ENCODE measurements around the gene FIZ1.

The FIZ1 gene

DNA sequence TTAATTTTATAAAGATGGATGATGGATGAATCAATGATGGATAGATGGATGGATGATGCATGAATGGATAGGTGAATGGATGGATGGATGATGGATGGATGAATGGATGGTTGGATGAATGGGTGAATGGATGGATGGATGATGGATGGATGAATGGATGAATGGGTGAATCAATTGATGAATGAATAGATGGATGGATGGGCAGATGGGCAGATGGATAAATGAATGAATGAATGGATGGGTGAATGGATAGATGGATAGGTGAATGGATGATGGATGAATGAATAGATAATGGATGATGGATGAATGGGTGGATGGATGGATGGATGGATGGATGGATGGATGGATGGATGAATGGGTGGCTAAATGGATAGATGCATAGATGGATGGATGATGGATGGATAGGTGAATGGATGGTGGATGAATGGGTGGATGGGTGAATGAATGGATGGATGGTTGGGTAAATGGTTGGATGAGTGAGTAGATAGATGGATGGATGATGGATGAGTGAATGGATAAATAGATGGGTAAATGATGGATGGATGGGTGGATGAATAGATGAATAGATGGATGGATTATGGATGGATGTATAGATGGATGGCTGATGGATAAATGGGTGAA, 31.5 kb downstream of the FIZ1 start:
- DNase-seq = no peak

GRCh38 chr19:55566823-55567222, 32.5 kb downstream of the FIZ1 start:
- DNase-seq = no peak

DNA sequence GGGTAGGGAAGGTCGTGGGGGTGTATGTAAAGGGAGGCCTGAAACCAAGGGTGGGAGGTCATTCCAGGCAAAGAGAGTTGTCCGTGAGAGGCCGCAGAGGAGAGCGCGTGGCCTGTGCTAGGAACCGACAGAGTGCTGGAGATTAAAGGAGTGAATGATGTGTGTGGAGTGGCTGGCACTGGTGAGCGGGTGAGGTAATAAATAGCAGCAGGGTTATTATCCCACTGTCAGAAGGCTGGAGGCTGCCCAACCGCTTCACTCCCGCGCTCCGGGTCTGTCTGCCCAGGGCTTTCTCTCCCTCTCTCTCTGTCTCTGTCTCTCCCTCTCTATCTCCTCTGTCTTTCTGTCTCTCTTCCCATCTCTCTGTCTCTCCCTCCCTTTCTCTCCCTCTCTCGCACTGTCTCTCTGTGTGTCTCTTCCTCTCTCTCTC, 36.0 kb downstream of the FIZ1 start:
- DNase-seq = peak; percentile 27

DNA sequence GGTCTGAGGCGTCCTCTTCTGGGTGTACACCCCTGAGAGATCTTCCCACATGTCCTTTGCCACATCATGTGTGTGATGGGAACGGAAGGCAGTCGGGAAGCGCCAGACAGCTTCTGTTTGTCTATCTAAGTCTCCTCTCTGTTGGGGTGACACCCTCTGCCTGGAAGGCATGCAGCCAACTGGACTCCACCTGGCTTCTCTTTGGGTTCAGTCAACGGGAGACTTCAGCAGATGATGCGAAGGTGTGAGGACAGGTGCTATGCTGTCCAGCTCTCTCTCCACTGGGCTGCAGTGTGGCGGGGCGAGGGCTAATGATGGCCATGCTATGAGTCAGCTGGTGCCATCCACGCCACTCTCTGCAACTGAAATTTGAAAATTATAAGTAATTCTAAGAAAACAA, 39.6 kb downstream of the FIZ1 start:
- no peak for DNase-seq

DNA sequence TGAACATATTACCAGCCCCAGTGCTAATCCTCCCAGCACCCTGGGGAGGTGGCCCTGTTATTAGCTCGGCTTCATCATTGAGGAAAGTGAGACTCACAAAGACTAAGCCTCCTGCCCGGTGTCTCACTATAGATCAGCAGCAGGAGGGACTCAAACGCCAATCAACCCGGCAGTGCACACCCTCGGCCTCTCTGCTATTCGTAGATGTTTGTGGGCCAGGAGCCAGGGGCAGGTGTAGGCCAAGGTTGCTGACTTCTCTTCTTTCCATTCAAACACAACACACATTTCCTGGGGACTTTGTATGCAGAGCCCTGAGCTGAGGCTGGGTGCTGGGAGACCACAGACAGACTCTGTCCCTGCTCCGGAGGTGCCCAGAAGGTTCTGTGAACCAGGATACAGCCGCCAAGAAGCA, 44.6 kb downstream of the FIZ1 start:
- no peak for DNase-seq

- no peak for DNase-seq
Observed at GRCh38 chr19:55554302-55554701, 45.0 kb downstream of the FIZ1 start.

- DNase-seq = no peak
Observed at GRCh38 chr19:55553217-55554182, 45.8 kb downstream of the FIZ1 start.

GRCh38 chr19:55552620-55553019, 46.7 kb downstream of the FIZ1 start:
- no peak for DNase-seq

DNA sequence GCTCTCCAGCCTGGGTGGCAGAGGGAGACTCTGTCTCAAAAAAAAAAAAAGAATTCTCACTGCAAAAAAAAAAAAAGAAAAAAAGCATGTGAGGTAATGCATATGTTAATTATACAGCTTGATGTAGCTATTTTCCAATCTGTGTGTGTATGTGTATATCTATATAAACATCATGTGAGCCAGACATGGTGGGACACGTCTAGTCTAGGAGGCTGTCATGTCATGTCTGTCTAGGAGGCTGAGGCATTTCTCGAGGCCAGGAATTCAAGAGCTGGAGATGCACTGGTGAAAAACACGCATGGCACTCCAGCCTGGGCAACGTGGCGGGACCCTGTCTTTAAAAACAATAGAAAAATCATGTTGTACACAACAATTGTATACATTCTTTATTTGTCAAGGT, 47.1 kb downstream of the FIZ1 start:
- no peak for DNase-seq

GRCh38 chr19:55550321-55550650, 49.0 kb downstream of the FIZ1 start:
- DNase-seq = no peak

- DNase-seq = no peak
Observed at GRCh38 chr19:55549500-55550320, 49.6 kb downstream of the FIZ1 start.

DNA sequence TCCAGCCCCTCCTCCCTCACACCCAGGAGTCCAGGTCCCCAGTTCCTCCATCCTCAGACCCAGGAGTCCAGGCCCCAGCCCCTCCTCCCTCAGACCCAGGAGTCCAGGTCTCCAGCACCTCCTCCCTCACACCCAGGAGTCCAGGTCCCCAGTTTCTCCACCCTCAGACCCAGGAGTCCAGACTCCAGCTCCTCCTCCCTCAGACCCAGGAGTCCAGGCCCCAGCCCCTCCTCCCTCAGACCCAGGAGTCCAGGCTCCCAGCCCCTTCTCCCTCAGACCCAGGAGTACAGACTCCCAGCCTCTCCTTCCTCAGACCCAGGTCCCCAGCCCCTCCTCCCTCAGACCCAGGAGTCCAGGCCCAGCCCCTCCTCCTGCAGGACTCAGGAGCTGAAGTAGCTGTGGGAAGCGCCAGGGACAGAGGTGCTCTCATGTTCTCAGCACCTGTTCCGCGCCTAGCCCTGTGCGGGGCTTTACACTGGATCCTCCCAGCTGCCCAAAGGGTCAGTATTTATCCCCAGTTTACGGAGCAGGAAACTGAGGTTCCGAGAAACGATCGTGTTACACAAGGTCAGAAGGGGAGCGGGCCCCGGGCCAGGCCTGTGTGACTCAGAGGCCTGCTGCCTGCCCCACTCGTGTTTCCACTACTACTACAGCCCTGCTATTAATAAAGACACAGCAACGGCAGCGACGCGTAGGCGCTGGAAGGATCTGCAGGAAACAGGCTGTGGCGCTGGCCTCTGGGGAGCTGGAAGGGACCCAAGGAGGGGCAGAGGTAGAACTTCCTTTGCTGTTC, 52.3 kb downstream of the FIZ1 start:
- DNase-seq = no peak

- no peak for DNase-seq
Observed at GRCh38 chr19:55546011-55546410, 53.3 kb downstream of the FIZ1 start.

DNA sequence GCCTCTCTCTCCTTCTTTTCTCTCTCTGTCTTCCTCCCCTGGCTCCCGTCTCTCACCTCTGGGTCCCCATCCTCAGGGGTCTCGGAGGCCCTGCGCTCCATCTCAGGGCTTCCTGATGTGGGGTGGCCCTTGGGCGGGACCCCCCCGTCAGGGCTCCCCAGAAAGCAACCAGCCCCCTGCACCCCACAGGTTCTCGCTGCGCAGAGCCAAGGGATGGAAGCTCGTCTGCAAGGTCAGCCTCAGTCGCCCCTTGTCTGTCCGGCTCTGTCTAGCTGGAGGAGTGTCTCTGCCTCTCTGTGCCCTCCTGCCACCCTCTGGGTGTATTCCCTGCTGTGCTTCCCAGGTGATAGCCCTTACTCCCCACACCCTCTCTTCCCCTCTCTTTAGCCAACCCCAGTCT, 53.9 kb downstream of the FIZ1 start, which contains the start of gene SBK3:
Gene SBK3 (minus strand): TSS at position 101 of the 400 bp plus-strand sequence. CDS start 0 bp downstream, at position 101.
- DNase-seq = no peak

DNA sequence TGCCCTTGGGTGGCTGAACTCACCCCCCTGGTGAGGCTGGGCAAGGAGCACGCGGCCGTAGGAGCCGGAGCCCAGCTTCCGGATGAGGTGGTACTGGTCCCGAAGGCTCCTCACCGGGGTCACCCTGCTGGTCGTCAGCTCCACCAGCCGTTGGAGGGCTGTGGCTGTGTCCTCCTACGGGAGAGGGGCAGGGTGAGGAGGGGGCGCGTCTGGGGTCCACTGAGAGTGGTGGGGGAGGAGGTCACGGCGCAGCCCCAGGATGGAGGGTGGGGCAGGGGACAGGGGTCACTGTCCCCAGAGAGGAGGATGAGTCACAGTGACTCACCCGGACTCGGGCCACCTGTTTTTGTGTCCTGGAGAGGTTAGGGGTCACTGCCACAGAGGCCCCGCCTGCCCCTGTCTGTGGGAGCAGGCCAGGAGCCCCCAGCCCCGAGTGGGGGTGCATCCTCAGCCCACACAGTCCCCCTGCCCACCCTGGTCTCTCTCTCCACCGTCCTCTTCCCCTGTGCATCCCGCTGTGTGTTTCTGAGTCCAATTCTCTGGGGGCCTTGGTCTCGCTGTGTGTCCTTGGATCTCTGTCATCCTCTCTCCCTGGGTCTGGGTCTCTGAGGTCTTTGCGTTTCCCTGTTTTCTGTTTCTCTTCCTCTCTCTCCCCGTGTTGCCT, 54.4 kb downstream of the FIZ1 start:
- DNase-seq = no peak

- DNase-seq = no peak
Observed at GRCh38 chr19:55544014-55544413, 55.3 kb downstream of the FIZ1 start.

GRCh38 chr19:55543567-55543966, 55.8 kb downstream of the FIZ1 start:
- no peak for DNase-seq

DNA sequence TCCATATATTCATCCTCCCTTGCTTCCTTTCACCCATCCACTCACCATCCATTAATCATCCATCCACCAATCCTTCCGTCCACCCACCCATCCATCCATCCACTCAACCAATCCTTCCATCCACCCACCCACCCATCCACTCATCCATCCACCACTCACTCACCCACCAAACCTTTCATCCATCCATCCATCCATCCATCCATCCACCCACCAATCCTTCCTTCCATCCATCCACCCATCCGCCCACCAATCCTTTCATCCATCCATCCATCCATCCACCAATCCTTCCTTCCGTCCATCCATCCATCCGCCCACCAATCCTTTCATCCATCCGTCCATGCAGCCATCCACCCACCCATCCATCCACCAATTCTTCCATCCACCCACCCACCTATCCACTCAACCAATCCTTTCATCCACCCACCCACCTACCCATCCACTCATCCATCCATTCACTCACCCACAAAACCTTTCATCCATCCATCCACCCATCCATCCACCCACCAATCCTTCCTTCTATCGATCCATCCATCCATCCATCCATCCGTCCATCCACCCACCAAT, 56.9 kb downstream of the FIZ1 start:
- no peak for DNase-seq
